ENCODE results near the gene WDR33. TPM values are rescaled to one million over a fixed set of nuclear protein-coding genes. Genes with fewer than 3 reads are reported as not detected.

The WDR33 gene
- total and polyA plus RNA-seq, 9 of the 15 experiments (the other 6 are each of a cell fraction or from before 2014, with no cell fraction given): 24.2 to 57.4 (median 38.4) TPM

- POLR2A ChIA-PET: interaction anchor here (1.0 to 1.5 kb wide), 2 partner anchors 12 to 13 kb away, joined by 3 to 5 read pairs; no protein-coding TSS in a partner anchor
- H3K9ac ChIP-seq (ENCODE audit: insufficient read depth in 1 of 2, low read depth in 2 of 2, low read length in 2 of 2): no peak overlapping the region
Measured at GRCh38 chr2:127663566-127664064, 147.4 kb downstream of the WDR33 start.

More at GRCh38 chr2:127663566-127664064, 147.4 kb downstream of the WDR33 start:
- intact Hi-C loops (cut with micrococcal nuclease): no loop called here
- WGBS (ENCODE audit: insufficient coverage, low coverage, missing lambda C conversion rate): 4% methylated on average over 3 of the region's 6 CpGs
- Histone ChIP-seq H3K4me2 (ENCODE audit: insufficient read depth, low read length) (no peak overlapping the region), H3K9me1 (ENCODE audit: control insufficient read depth, insufficient read depth, low read length) (no peaks in the 10 kb centered on the region), H3K4me3 (no peak overlapping the region), H3K27me3 (ENCODE audit: control insufficient read depth in 2 of 2, insufficient read depth in 2 of 2, low read length in 2 of 2) (peaks cover 38 to 47% of the 10 kb centered on the region in 2 experiments), H3K4me1 (replicated peaks in 1 of 2; ENCODE audit: control insufficient read depth in 2 of 2, insufficient read depth in 2 of 2, low read length in 2 of 2) (peaks cover 2 to 8% of the 10 kb centered on the region in 2 experiments; a peak in 3 of 5 replicates), H3K79me2 (ENCODE audit: control insufficient read depth, insufficient read depth, low read length) (no peaks in the 10 kb centered on the region), H4K20me1 (replicated peaks; ENCODE audit: control insufficient read depth, insufficient read depth, low read length) (no peaks in the 10 kb centered on the region; the same call in 1 of the 2 replicates), H3K36me3 (ENCODE audit: control insufficient read depth, insufficient read depth, low read length) (no peaks in the 10 kb centered on the region), H2AFZ (ENCODE audit: low read depth, low read length) (no peak overlapping the region), H3K9me3 (replicated peaks; ENCODE audit: control insufficient read depth, insufficient read depth, low read depth, low read length) (no peaks in the 10 kb centered on the region; the same call in 1 of the 2 replicates), H3K27ac (ENCODE audit: extremely low read depth, low read depth, low read length) (no peak overlapping the region)
- no peak for DNase-seq (ENCODE audit: extremely low read depth in 1 of 4, low spot score in 3 of 4)
- no peak for TF ChIP-seq UBTF (IDR thresholded peaks at IDR 0.05; ENCODE audit: borderline replicate concordance in 1 of 2, low read depth in 2 of 2, low read length in 2 of 2)
- no peak for TF ChIP-seq MTA3 (IDR thresholded peaks at IDR 0.05; ENCODE audit: borderline replicate concordance)
- no peak for TF ChIP-seq MAX (CRISPR knock-in tag; IDR thresholded peaks at IDR 0.05)
- TF ChIP-seq ZNF76 (CRISPR knock-in tag; IDR thresholded peaks at IDR 0.05; ENCODE audit: borderline replicate concordance): no peak
- TF ChIP-seq ZNF444 (CRISPR knock-in tag; IDR thresholded peaks at IDR 0.05): no peak
- no peak for TF ChIP-seq NFE2 (IDR thresholded peaks at IDR 0.05; ENCODE audit: low read depth)
- TF ChIP-seq ZNF143 (CRISPR knock-in tag; IDR thresholded peaks at IDR 0.05): no peak
- no peak for TF ChIP-seq TOE1 (IDR thresholded peaks at IDR 0.05; ENCODE audit: borderline replicate concordance)
- TF ChIP-seq TOE1 (CRISPR knock-in tag; IDR thresholded peaks at IDR 0.05; ENCODE audit: borderline replicate concordance, low read depth): no peak
- TF ChIP-seq SMARCA5 (IDR thresholded peaks at IDR 0.05): no peak
- no peak for TF ChIP-seq ZNF75A (CRISPR knock-in tag; IDR thresholded peaks at IDR 0.05)
- CTCF ChIA-PET (ENCODE audit: low intra/inter-chr PET ratio): no interaction called here
- in situ Hi-C loops (cut with MboI): no loop called here
- no peak for FAIRE-seq
- no peak for ATAC-seq
- no TSS peak for BruUV-seq (replicated peaks)
